Hepatocyte (in vitro differentiated cells): ENCODE measurements around the gene TRIM31. TPM values are rescaled to one million over a fixed set of nuclear protein-coding genes. Genes with fewer than 3 reads are reported as not detected.

Experiments
- DNase-seq: peaks from one replicate; pipeline ENCODE4 v3.0.0-alpha.2; 2016; ENCODE audit warnings: low spot score
- H2AFZ ChIP-seq: fragments of 200-600 bp; sonication (generic); 2 replicates; pipeline ENCODE4 v1.6.0; 2016; ENCODE audit warnings: antibody characterized with exemption, mild to moderate bottlenecking
- H3K27ac ChIP-seq: fragments of 200-600 bp; sonication (generic); 2 replicates; pipeline ENCODE4 v1.5.1; 2016; ENCODE audit warnings: mild to moderate bottlenecking
- H3K27me3 ChIP-seq: fragments of 200-600 bp; sonication (generic); 2 replicates; pipeline ENCODE4 v1.6.1; 2016
- H3K36me3 ChIP-seq: fragments of 200-600 bp; sonication (generic); replicated peaks from 2 replicates; pipeline ENCODE4 v1.5.1; 2016; ENCODE audit warnings: low read depth; ENCODE audit not compliant: insufficient read depth
- H3K4me1 ChIP-seq: fragments of 200-600 bp; sonication (generic); 2 replicates; pipeline ENCODE4 v1.5.1; 2016; ENCODE audit warnings: mild to moderate bottlenecking, moderate library complexity; ENCODE audit not compliant: insufficient read depth
- H3K4me2 ChIP-seq: fragments of 200-600 bp; sonication (generic); 2 replicates; pipeline ENCODE4 v1.6.0; 2016
- H3K4me3 ChIP-seq: fragments of 200-600 bp; sonication (generic); 2 replicates; pipeline ENCODE4 v1.5.1; 2016; ENCODE audit warnings: mild to moderate bottlenecking
- H3K79me2 ChIP-seq: fragments of 200-600 bp; sonication (generic); 2 replicates; pipeline ENCODE4 v1.6.0; 2017; ENCODE audit warnings: mild to moderate bottlenecking
- H3K9me2 ChIP-seq: fragments of 200-600 bp; sonication (generic); replicated peaks from 2 replicates; pipeline ENCODE4 v1.6.0; 2017; ENCODE audit warnings: mild to moderate bottlenecking; ENCODE audit not compliant: insufficient read depth
- H3K9me3 ChIP-seq: fragments of 200-600 bp; sonication (generic); 2 replicates; pipeline ENCODE4 v1.5.1; 2016; ENCODE audit warnings: low read depth, mild to moderate bottlenecking
- H4K20me1 ChIP-seq: fragments of 200-600 bp; sonication (generic); 2 replicates; pipeline ENCODE4 v1.6.0; 2016; ENCODE audit warnings: mild to moderate bottlenecking; ENCODE audit not compliant: insufficient read depth, poor library complexity, severe bottlenecking
- CTCF ChIP-seq: fragments of 200-600 bp; sonication (generic); IDR thresholded peaks from 2 replicates; pipeline ENCODE4 v1.5.1; 2016; ENCODE audit warnings: antibody characterized with exemption, mild to moderate bottlenecking; ENCODE audit not compliant: poor library complexity
- EZH2 ChIP-seq: fragments of 200-600 bp; sonication (generic); IDR thresholded peaks from 2 replicates; pipeline ENCODE4 v1.6.1; 2016; ENCODE audit warnings: antibody characterized with exemption, mild to moderate bottlenecking, borderline replicate concordance
- EZH2phosphoT487 ChIP-seq: fragments of 200-600 bp; sonication (generic); IDR thresholded peaks from one replicate; pipeline ENCODE4 v1.6.1; 2018; ENCODE audit warnings: antibody characterized with exemption, mild to moderate bottlenecking, low read depth, moderate library complexity; ENCODE audit not compliant: unreplicated experiment, severe bottlenecking
- WGBS: methylation state at CpG from one replicate; pipeline ENCODE4 v1.1.6; 2016; ENCODE audit warnings: low lambda C conversion rate; ENCODE audit errors: missing lambda C conversion rate; 5-methylcytosine and 5-hydroxymethylcytosine counted together
- polyA plus RNA-seq: library from polyadenylated mRNA; unstranded; fragments of >200 nt; fragmentation: Nextera tagmentation; extraction: Ambion mirVana; gene quantifications from 2 replicates; pipeline ENCODE4 v1.2.1, GENCODE V29; 2016
- total RNA-seq: library from RNA; depleted of rRNA; stranded (reverse); fragments of >200 nt; gene quantifications from 2 replicates; pipeline ENCODE4 v1.2.3, GENCODE V29; 2014

TRIM31 gene
- total and polyA plus RNA-seq, 2 experiments from 2014 or later, result 5.0 to 6.3 TPM

GRCh38 chr6:30096829-30097228 is 16.1 kb downstream of the TRIM31 start:
- WGBS, result 53% methylated on average over 1 of the region's 1 CpG
- H3K4me3 ChIP-seq, result no peak overlapping the region
- no peak overlapping the region for H2AFZ ChIP-seq
- H3K9me2 ChIP-seq, result no peaks in the 10 kb centered on the region
- H3K4me2 ChIP-seq, result no peak overlapping the region
- no peaks in the 10 kb centered on the region for H4K20me1 ChIP-seq
- H3K9me3 ChIP-seq, result no peaks in the 10 kb centered on the region
- TF ChIP-seq CTCF, result no peak
- no peak for TF ChIP-seq EZH2
- TF ChIP-seq EZH2phosphoT487, result no peak
- peaks cover 61% of the 10 kb centered on the region for H3K27me3 ChIP-seq
- H3K79me2 ChIP-seq, result no peaks in the 10 kb centered on the region
- no peak for DNase-seq
- H3K4me1 ChIP-seq, result peaks cover 18% of the 10 kb centered on the region
- no peak overlapping the region for H3K27ac ChIP-seq
- H3K36me3 ChIP-seq, result no peaks in the 10 kb centered on the region

GRCh38 chr6:30093951-30094661 is 18.8 kb downstream of the TRIM31 start:
- Histone ChIP-seq H4K20me1 (no peaks in the 10 kb centered on the region), H2AFZ (no peak overlapping the region), H3K9me2 (no peaks in the 10 kb centered on the region), H3K27ac (no peak overlapping the region), H3K9me3 (no peaks in the 10 kb centered on the region), H3K4me1 (peaks cover 8% of the 10 kb centered on the region), H3K79me2 (no peaks in the 10 kb centered on the region), H3K36me3 (no peaks in the 10 kb centered on the region), H3K4me3 (no peak overlapping the region), H3K4me2 (no peak overlapping the region), H3K27me3 (peaks cover 46% of the 10 kb centered on the region)
- WGBS, result 84% methylated on average over 5 of the region's 5 CpGs
- no peak for DNase-seq
- TF ChIP-seq EZH2 (no peak), CTCF (no peak), EZH2phosphoT487 (no peak)

GRCh38 chr6:30092852-30093543 is 19.9 kb downstream of the TRIM31 start:
- no peak overlapping the region for H3K27ac ChIP-seq
- H3K79me2 ChIP-seq, result no peaks in the 10 kb centered on the region
- TF ChIP-seq EZH2 (no peak), CTCF (no peak), EZH2phosphoT487 (no peak)
- no peaks in the 10 kb centered on the region for H3K9me3 ChIP-seq
- no peaks in the 10 kb centered on the region for H3K9me2 ChIP-seq
- H3K4me1 ChIP-seq, result peaks cover 8% of the 10 kb centered on the region
- H3K4me2 ChIP-seq, result no peak overlapping the region
- H3K36me3 ChIP-seq, result no peaks in the 10 kb centered on the region
- H3K27me3 ChIP-seq, result peaks cover 40% of the 10 kb centered on the region
- no peaks in the 10 kb centered on the region for H4K20me1 ChIP-seq
- no peak overlapping the region for H3K4me3 ChIP-seq
- WGBS, result 72% methylated on average over 6 of the region's 6 CpGs
- no peak for DNase-seq
- no peak overlapping the region for H2AFZ ChIP-seq
